IMR-90 (cell line): ENCODE measurements around the gene FZD4. TPM values are rescaled to one million over a fixed set of nuclear protein-coding genes. Genes with fewer than 3 reads are reported as not detected.

Experiments used
- ATAC-seq: fragments of 200-7000 bp; cut with Tn5 transposase; 2 replicates; pipeline ENCODE4 v1.9.1; 2020; ENCODE audit warnings: low read depth, mild to moderate bottlenecking, moderate library complexity
- BruUV-seq: library from RNA; stranded (reverse); fragments of 400-500 nt; replicated peaks from 2 replicates; lab custom pipeline; 2021; lab: Mats Ljungman, UMichigan
- CTCF ChIA-PET: fragments of 300-600 bp; formaldehyde crosslinking; extraction: SDS; loops from one replicate; lab custom pipeline; 2021; ENCODE audit warnings: antibody characterized with exemption; lab: Yijun Ruan, JAX
- POLR2A ChIA-PET: fragments of 300-600 bp; sonication (Branson Sonifier 250); formaldehyde crosslinking; loops from one replicate; lab custom pipeline; 2022; ENCODE audit warnings: antibody characterized with exemption; ENCODE audit not compliant: unreplicated experiment; lab: Charles Lee
- DNase-seq: peaks from one replicate; pipeline ENCODE4 v3.0.0; 2013
- H2AFZ ChIP-seq: replicated peaks from 2 replicates; pipeline ENCODE3; 2013; ENCODE audit warnings: low read length, mild to moderate bottlenecking; ENCODE audit not compliant: poor library complexity
- H2AK5ac ChIP-seq: 2 replicates; pipeline ENCODE4 v1.6.1; 2013; ENCODE audit warnings: low read depth, low read length, inconsistent platforms
- H2AK9ac ChIP-seq: replicated peaks from 2 replicates; pipeline ENCODE3; 2013; ENCODE audit warnings: mild to moderate bottlenecking, low read depth, low read length, moderate library complexity; ENCODE audit not compliant: poor library complexity
- H2BK120ac ChIP-seq: 2 replicates; pipeline ENCODE4 v1.6.1; 2013; ENCODE audit warnings: low read depth, low read length, inconsistent platforms
- H2BK15ac ChIP-seq: 3 replicates; pipeline ENCODE4 v1.6.1; 2013; ENCODE audit warnings: low read depth, low read length, inconsistent platforms
- H2BK20ac ChIP-seq: 2 replicates; pipeline ENCODE4 v1.6.1; 2013; ENCODE audit warnings: low read depth, mild to moderate bottlenecking, inconsistent platforms, low read length, moderate library complexity
- H2BK5ac ChIP-seq: 2 replicates; pipeline ENCODE4 v1.6.1; 2013; ENCODE audit warnings: mild to moderate bottlenecking, low read depth, low read length, inconsistent platforms; ENCODE audit not compliant: poor library complexity, severe bottlenecking
- H3K14ac ChIP-seq: replicated peaks from 2 replicates; pipeline ENCODE4 v1.6.1; 2013; ENCODE audit warnings: low read depth, low read length, inconsistent platforms
- H3K18ac ChIP-seq: 2 replicates; pipeline ENCODE4 v1.6.1; 2013; ENCODE audit warnings: low read depth, low read length, control low read depth
- H3K23ac ChIP-seq: 2 replicates; pipeline ENCODE4 v1.6.1; 2013; ENCODE audit warnings: low read depth, low read length, inconsistent platforms
- H3K27ac ChIP-seq: 2 replicates; pipeline ENCODE4 v1.5.1; 2013; ENCODE audit warnings: mild to moderate bottlenecking, control low read depth, low read length; ENCODE audit not compliant: insufficient read depth
- H3K27me3 ChIP-seq: 2 replicates; pipeline ENCODE4 v1.6.1; 2013; ENCODE audit warnings: low read length; ENCODE audit not compliant: control insufficient read depth, insufficient read depth
- H3K36me3 ChIP-seq: 2 replicates; pipeline ENCODE4 v1.6.1; 2013; ENCODE audit warnings: low read length, mixed read lengths; ENCODE audit not compliant: control insufficient read depth, insufficient read depth
- H3K4ac ChIP-seq: 2 replicates; pipeline ENCODE4 v1.6.1; 2013; ENCODE audit warnings: low read depth, low read length, inconsistent platforms
- H3K4me1 ChIP-seq: 2 replicates; pipeline ENCODE4 v1.6.1; 2013; ENCODE audit warnings: low read length, mixed read lengths; ENCODE audit not compliant: control insufficient read depth, insufficient read depth
- H3K4me2 ChIP-seq: 2 replicates; pipeline ENCODE4 v1.6.1; 2013; ENCODE audit warnings: low read depth, mild to moderate bottlenecking, control low read depth, low read length, moderate library complexity
- H3K4me3 ChIP-seq: 2 replicates; pipeline ENCODE4 v1.5.1; 2013; ENCODE audit warnings: low read depth, mild to moderate bottlenecking, control low read depth, low read length, moderate library complexity; ENCODE audit not compliant: insufficient read depth
- H3K56ac ChIP-seq: 2 replicates; pipeline ENCODE4 v1.6.1; 2013; ENCODE audit warnings: low read length, inconsistent platforms; ENCODE audit not compliant: insufficient read depth; ENCODE audit errors: extremely low read depth
- H3K79me1 ChIP-seq, 2 experiments: 2 replicates each; pipeline ENCODE4 v1.6.1; 2013; ENCODE audit warnings: low read length in 2 of 2, inconsistent platforms in 1 of 2, low read depth in 1 of 2
- H3K9ac ChIP-seq: 2 replicates; pipeline ENCODE4 v1.6.1; 2013; ENCODE audit warnings: low read depth, low read length, control low read depth
- H3K9me1 ChIP-seq: 2 replicates; pipeline ENCODE4 v1.6.1; 2013; ENCODE audit warnings: low read length, inconsistent platforms; ENCODE audit not compliant: insufficient read depth
- H3K9me3 ChIP-seq: 2 replicates; pipeline ENCODE4 v1.6.1; 2013; ENCODE audit warnings: low read length; ENCODE audit not compliant: control insufficient read depth, insufficient read depth
- H4K20me1 ChIP-seq: 2 replicates; pipeline ENCODE4 v1.6.1; 2013; ENCODE audit warnings: low read length, inconsistent platforms; ENCODE audit not compliant: insufficient read depth
- H4K5ac ChIP-seq: 2 replicates; pipeline ENCODE4 v1.6.1; 2013; ENCODE audit warnings: mild to moderate bottlenecking, low read depth, low read length, control low read depth
- H4K8ac ChIP-seq, 2 experiments: 2 replicates each; pipeline ENCODE4 v1.6.1; 2013; ENCODE audit warnings: low read depth in 2 of 2, low read length in 2 of 2, control low read depth in 1 of 2, inconsistent platforms in 1 of 2
- H4K91ac ChIP-seq: 2 replicates; pipeline ENCODE4 v1.6.1; 2013; ENCODE audit warnings: low read depth, low read length, inconsistent platforms; ENCODE audit not compliant: insufficient read depth
- CHD1 ChIP-seq: IDR thresholded peaks from 2 replicates; pipeline ENCODE4 v1.6.1; 2012; ENCODE audit warnings: low read depth, low read length, improper control_type of control experiment
- CTCF ChIP-seq: conservative IDR thresholded peaks from 2 replicates; pipeline ENCODE4 v1.5.1; 2012; ENCODE audit warnings: mild to moderate bottlenecking, low read depth, low read length, improper control_type of control experiment
- MAZ ChIP-seq: IDR thresholded peaks from 2 replicates; pipeline ENCODE4 v1.6.1; 2012; ENCODE audit warnings: low read depth, mild to moderate bottlenecking, low read length, improper control_type of control experiment, moderate library complexity, borderline replicate concordance
- NFE2L2 ChIP-seq: fragments of 150-350 bp; IDR thresholded peaks from 2 replicates; pipeline ENCODE4 v1.6.1; 2016; ENCODE audit warnings: low read depth, mild to moderate bottlenecking, low read length
- RAD21 ChIP-seq: IDR thresholded peaks from 2 replicates; pipeline ENCODE4 v1.6.1; 2012; ENCODE audit warnings: low read length, improper control_type of control experiment
- WGBS, 2 experiments: methylation state at CpG; one replicate each; pipeline versions ENCODE4 v1.1.5 to v1.1.7; 2013; ENCODE audit warnings: missing lambda C conversion rate in 2 of 2; ENCODE audit not compliant: insufficient read length in 1 of 2; ENCODE audit errors: extremely low coverage in 2 of 2; 5-methylcytosine and 5-hydroxymethylcytosine counted together
- dilution Hi-C: fragments of 300-500 bp; cut with HindIII; formaldehyde crosslinking; loops from one replicate; pipeline ENCODE4 v1.14.3; 2018; ENCODE audit warnings: low sequenced_read_pairs; ENCODE audit not compliant: unreplicated experiment
- in situ Hi-C: fragments of 300-500 bp; cut with MboI; formaldehyde crosslinking; loops from 3 replicates; pipeline ENCODE4 v1.14.3; 2019; ENCODE audit warnings: low sequenced_read_pairs, inconsistent platforms, mixed read lengths
- intact Hi-C: fragments of 100-400 bp; cut with micrococcal nuclease; formaldehyde crosslinking; loops from 2 replicates; pipeline ENCODE4 v1.10.0; 2022
- polyA plus RNA-seq, 3 experiments: library from polyadenylated mRNA; depleted of rRNA; stranded (reverse); fragments of >200 nt; gene quantifications; 2 replicates each; pipeline ENCODE4 v1.2.3, GENCODE V29; 2012; ENCODE audit warnings: low replicate concordance in 1 of 3
- total RNA-seq: library from RNA; depleted of rRNA; stranded (reverse); fragments of >200 nt; gene quantifications from 2 replicates; pipeline ENCODE4 v1.2.3, GENCODE V29; 2012

The FZD4 gene
- total and polyA plus RNA-seq, 2 of the 4 experiments (the other 2 are of a cell fraction) = 3.7 to 7.7 TPM

- Histone ChIP-seq H3K9me1 (peaks cover 11% of the 10 kb centered on the region; the same call in 1 of the 2 replicates), H3K56ac (no peak overlapping the region), H2BK120ac (no peak overlapping the region), H3K4me3 (no peak overlapping the region), H3K9ac (no peak overlapping the region), H2BK20ac (no peak overlapping the region), H3K79me1 (no peaks in the 10 kb centered on the region), H3K27ac (no peak overlapping the region), H3K4me1 (no peaks in the 10 kb centered on the region), H3K27me3 (no peaks in the 10 kb centered on the region), H2BK5ac (no peak overlapping the region), H4K20me1 (no peaks in the 10 kb centered on the region), H4K91ac (no peak overlapping the region), H4K8ac (no peak overlapping the region), H2AFZ (no peak overlapping the region), H3K14ac (no peak overlapping the region), H3K36me3 (no peaks in the 10 kb centered on the region), H2AK5ac (no peak overlapping the region), H3K4me2 (no peak overlapping the region), H2BK15ac (no peak overlapping the region), H3K4ac (no peak overlapping the region), H3K18ac (no peak overlapping the region), H4K5ac (no peak overlapping the region), H2AK9ac (no peak overlapping the region), H3K9me3 (no peaks in the 10 kb centered on the region), H3K23ac (no peak overlapping the region)
- CTCF ChIA-PET = no interaction called here
- no CpG with 5 or more reads among the region's 1 CpG for WGBS, 2 experiments
- POLR2A ChIA-PET = no interaction called here
- in situ Hi-C loops = no loop called here
- DNase-seq (no peak), ATAC-seq (no peak)
- dilution Hi-C loops = no loop called here
- no peak for TF ChIP-seq CHD1
- TF ChIP-seq CTCF = no peak
- no peak for TF ChIP-seq RAD21
- no peak for TF ChIP-seq MAZ
- no peak for TF ChIP-seq NFE2L2
- no TSS peak for BruUV-seq
- intact Hi-C loops = no loop called here
Observed at GRCh38 chr11:86902345-86902744, 52.9 kb downstream of the FZD4 start.
